Stimulated activated CD4-positive, alpha-beta T cell treated with anti-CD3 and anti-CD28 coated beads, Interleukin-1b, Interleukin-23, amount 100 ng/mL, for 48 hours (primary cell): ENCODE results near the gene POC1A.
A peak's percentile ranks its signal among the peaks of the same experiment; 100 is the strongest.

Experiments used
- DNase-seq: peaks from one replicate; pipeline ENCODE4 v3.0.0-alpha.2; 2020

Gene POC1A

GRCh38 chr3:52126500-52126899, 27.7 kb downstream of the POC1A start:
- DNase-seq = no peak

- DNase-seq = no peak
These were observed 28.2 kb downstream of the POC1A start for GRCh38 chr3:52126036-52126435.

GRCh38 chr3:52124766-52125165, 29.5 kb downstream of the POC1A start:
- DNase-seq = no peak

GRCh38 chr3:52124126-52124525, 30.1 kb downstream of the POC1A start:
- no peak for DNase-seq

- DNase-seq = peak; percentile 60
These were observed 31.0 kb downstream of the POC1A start for GRCh38 chr3:52123106-52123725.

GRCh38 chr3:52122491-52122890, 31.7 kb downstream of the POC1A start:
- no peak for DNase-seq

GRCh38 chr3:52121813-52122212, 32.4 kb downstream of the POC1A start:
- DNase-seq = no peak

- DNase-seq = no peak
These were observed 32.8 kb downstream of the POC1A start for GRCh38 chr3:52121464-52121805.

- DNase-seq = no peak
These were observed 33.4 kb downstream of the POC1A start for GRCh38 chr3:52120556-52121463.

GRCh38 chr3:52119826-52120225, 34.4 kb downstream of the POC1A start:
- no peak for DNase-seq

- DNase-seq = no peak
These were observed 35.1 kb downstream of the POC1A start for GRCh38 chr3:52119099-52119498.

- DNase-seq = no peak
These were observed 35.9 kb downstream of the POC1A start for GRCh38 chr3:52118156-52118875.

- DNase-seq = no peak
These were observed 36.7 kb downstream of the POC1A start for GRCh38 chr3:52117537-52117936.

- no peak for DNase-seq
These were observed 42.2 kb downstream of the POC1A start for GRCh38 chr3:52112056-52112455.

GRCh38 chr3:52110502-52110901, 43.7 kb downstream of the POC1A start:
- no peak for DNase-seq

GRCh38 chr3:52109611-52110301, 44.5 kb downstream of the POC1A start:
- no peak for DNase-seq

GRCh38 chr3:52108302-52109232, 45.7 kb downstream of the POC1A start:
- DNase-seq = no peak

GRCh38 chr3:52106951-52107611, 47.1 kb downstream of the POC1A start:
- no peak for DNase-seq

- no peak for DNase-seq
These were observed 49.3 kb downstream of the POC1A start for GRCh38 chr3:52104684-52105640.

- no peak for DNase-seq
These were observed 51.3 kb downstream of the POC1A start for GRCh38 chr3:52102934-52103333.
